Measurements from ENCODE around the gene MRTFB.
A peak's percentile ranks its signal among the peaks of the same experiment; 100 is the strongest.

Gene MRTFB

GRCh38 chr16:14244196-14245010 is 173.3 kb downstream of the MRTFB start:
- no peak for TF ChIP-seq EZH2 (IDR thresholded peaks at IDR 0.05; ENCODE audit: borderline replicate concordance, low read depth, low read length, severe bottlenecking)
- TF ChIP-seq CTCF (IDR thresholded peaks at IDR 0.05; ENCODE audit: borderline replicate concordance, extremely low read depth, low read length, poor library complexity, severe bottlenecking): no peak
- ATAC-seq (ENCODE audit: insufficient read depth, low read depth) (no peak), DNase-seq (no peak)
- H4K20me1 ChIP-seq (ENCODE audit: insufficient read depth, low read length): no peaks in the 10 kb centered on the region
- no peak overlapping the region for H2AFZ ChIP-seq (ENCODE audit: low read depth, low read length)
- no peak overlapping the region for H3K4me3 ChIP-seq (ENCODE audit: low read depth in 1 of 2, low read length in 2 of 2)
- H3K4me1 ChIP-seq (ENCODE audit: insufficient read depth, low read length): no peaks in the 10 kb centered on the region
- H3K9ac ChIP-seq (ENCODE audit: low read depth, low read length): no peak overlapping the region
- H3K36me3 ChIP-seq (ENCODE audit: insufficient read depth, low read length): peaks cover 57% of the 10 kb centered on the region
- no peaks in the 10 kb centered on the region for H3K27me3 ChIP-seq (ENCODE audit: insufficient read depth, low read length, poor library complexity)
- H3K4me2 ChIP-seq (ENCODE audit: insufficient read depth, low read length): no peak overlapping the region
- no peaks in the 10 kb centered on the region for H3K79me2 ChIP-seq (ENCODE audit: insufficient read depth, low read length)
- no peak overlapping the region for H3K27ac ChIP-seq (ENCODE audit: low read length)
- no peaks in the 10 kb centered on the region for H3K9me3 ChIP-seq (ENCODE audit: insufficient read depth, low read length, severe bottlenecking)

- Histone ChIP-seq H3K27ac (ENCODE audit: low read length) (no peak overlapping the region), H3K4me3 (ENCODE audit: low read depth in 1 of 2, low read length in 2 of 2) (no peak overlapping the region), H3K36me3 (ENCODE audit: insufficient read depth, low read length) (peaks cover 74% of the 10 kb centered on the region), H3K9me3 (ENCODE audit: insufficient read depth, low read length, severe bottlenecking) (no peaks in the 10 kb centered on the region), H4K20me1 (ENCODE audit: insufficient read depth, low read length) (no peaks in the 10 kb centered on the region), H3K4me2 (ENCODE audit: insufficient read depth, low read length) (no peak overlapping the region), H3K79me2 (ENCODE audit: insufficient read depth, low read length) (no peaks in the 10 kb centered on the region), H2AFZ (ENCODE audit: low read depth, low read length) (no peak overlapping the region), H3K9ac (ENCODE audit: low read depth, low read length) (no peak overlapping the region), H3K4me1 (ENCODE audit: insufficient read depth, low read length) (no peaks in the 10 kb centered on the region), H3K27me3 (ENCODE audit: insufficient read depth, low read length, poor library complexity) (no peaks in the 10 kb centered on the region)
- ATAC-seq (ENCODE audit: insufficient read depth, low read depth) (no peak), DNase-seq (no peak)
- TF ChIP-seq EZH2 (IDR thresholded peaks at IDR 0.05; ENCODE audit: borderline replicate concordance, low read depth, low read length, severe bottlenecking): no peak
- TF ChIP-seq CTCF (IDR thresholded peaks at IDR 0.05; ENCODE audit: borderline replicate concordance, extremely low read depth, low read length, poor library complexity, severe bottlenecking): peak; percentile 7
Measured at GRCh38 chr16:14248791-14249190, 177.7 kb downstream of the MRTFB start.

- peaks cover 80% of the 10 kb centered on the region for H3K36me3 ChIP-seq (ENCODE audit: insufficient read depth, low read length)
- H3K79me2 ChIP-seq (ENCODE audit: insufficient read depth, low read length): no peaks in the 10 kb centered on the region
- ATAC-seq (ENCODE audit: insufficient read depth, low read depth) (peak; percentile 54; the same call in 2 of the 3 replicates), DNase-seq (peak; percentile 62)
- H3K4me3 ChIP-seq (ENCODE audit: low read depth in 1 of 2, low read length in 2 of 2): no peak overlapping the region
- TF ChIP-seq EZH2 (IDR thresholded peaks at IDR 0.05; ENCODE audit: borderline replicate concordance, low read depth, low read length, severe bottlenecking) (no peak), CTCF (IDR thresholded peaks at IDR 0.05; ENCODE audit: borderline replicate concordance, extremely low read depth, low read length, poor library complexity, severe bottlenecking) (peak; percentile 94)
- no peaks in the 10 kb centered on the region for H3K9me3 ChIP-seq (ENCODE audit: insufficient read depth, low read length, severe bottlenecking)
- H3K4me1 ChIP-seq (ENCODE audit: insufficient read depth, low read length): no peaks in the 10 kb centered on the region
- H2AFZ ChIP-seq (ENCODE audit: low read depth, low read length): no peak overlapping the region
- H3K27me3 ChIP-seq (ENCODE audit: insufficient read depth, low read length, poor library complexity): no peaks in the 10 kb centered on the region
- no peak overlapping the region for H3K4me2 ChIP-seq (ENCODE audit: insufficient read depth, low read length)
- H3K9ac ChIP-seq (ENCODE audit: low read depth, low read length): no peak overlapping the region
- H4K20me1 ChIP-seq (ENCODE audit: insufficient read depth, low read length): no peaks in the 10 kb centered on the region
- H3K27ac ChIP-seq (ENCODE audit: low read length): no peak overlapping the region
Measured at GRCh38 chr16:14249291-14250032, 178.3 kb downstream of the MRTFB start.
